D341Med (cell line): ENCODE results near the gene FARP2.
"Not testable (repeated sequence)": the region's sequence is repeated elsewhere in the genome, so short reads cannot be mapped to it uniquely, and the experiment has no call there.

ENCODE experiments used
- DNase-seq: peaks from one replicate; pipeline ENCODE4 v3.0.0; 2012; ENCODE audit warnings: low spot score

The FARP2 gene, protein sequence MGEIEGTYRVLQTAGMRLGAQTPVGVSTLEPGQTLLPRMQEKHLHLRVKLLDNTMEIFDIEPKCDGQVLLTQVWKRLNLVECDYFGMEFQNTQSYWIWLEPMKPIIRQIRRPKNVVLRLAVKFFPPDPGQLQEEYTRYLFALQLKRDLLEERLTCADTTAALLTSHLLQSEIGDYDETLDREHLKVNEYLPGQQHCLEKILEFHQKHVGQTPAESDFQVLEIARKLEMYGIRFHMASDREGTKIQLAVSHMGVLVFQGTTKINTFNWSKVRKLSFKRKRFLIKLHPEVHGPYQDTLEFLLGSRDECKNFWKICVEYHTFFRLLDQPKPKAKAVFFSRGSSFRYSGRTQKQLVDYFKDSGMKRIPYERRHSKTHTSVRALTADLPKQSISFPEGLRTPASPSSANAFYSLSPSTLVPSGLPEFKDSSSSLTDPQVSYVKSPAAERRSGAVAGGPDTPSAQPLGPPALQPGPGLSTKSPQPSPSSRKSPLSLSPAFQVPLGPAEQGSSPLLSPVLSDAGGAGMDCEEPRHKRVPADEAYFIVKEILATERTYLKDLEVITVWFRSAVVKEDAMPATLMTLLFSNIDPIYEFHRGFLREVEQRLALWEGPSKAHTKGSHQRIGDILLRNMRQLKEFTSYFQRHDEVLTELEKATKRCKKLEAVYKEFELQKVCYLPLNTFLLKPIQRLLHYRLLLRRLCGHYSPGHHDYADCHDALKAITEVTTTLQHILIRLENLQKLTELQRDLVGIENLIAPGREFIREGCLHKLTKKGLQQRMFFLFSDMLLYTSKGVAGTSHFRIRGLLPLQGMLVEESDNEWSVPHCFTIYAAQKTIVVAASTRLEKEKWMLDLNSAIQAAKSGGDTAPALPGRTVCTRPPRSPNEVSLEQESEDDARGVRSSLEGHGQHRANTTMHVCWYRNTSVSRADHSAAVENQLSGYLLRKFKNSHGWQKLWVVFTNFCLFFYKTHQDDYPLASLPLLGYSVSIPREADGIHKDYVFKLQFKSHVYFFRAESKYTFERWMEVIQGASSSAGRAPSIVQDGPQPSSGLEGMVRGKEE

DNA sequence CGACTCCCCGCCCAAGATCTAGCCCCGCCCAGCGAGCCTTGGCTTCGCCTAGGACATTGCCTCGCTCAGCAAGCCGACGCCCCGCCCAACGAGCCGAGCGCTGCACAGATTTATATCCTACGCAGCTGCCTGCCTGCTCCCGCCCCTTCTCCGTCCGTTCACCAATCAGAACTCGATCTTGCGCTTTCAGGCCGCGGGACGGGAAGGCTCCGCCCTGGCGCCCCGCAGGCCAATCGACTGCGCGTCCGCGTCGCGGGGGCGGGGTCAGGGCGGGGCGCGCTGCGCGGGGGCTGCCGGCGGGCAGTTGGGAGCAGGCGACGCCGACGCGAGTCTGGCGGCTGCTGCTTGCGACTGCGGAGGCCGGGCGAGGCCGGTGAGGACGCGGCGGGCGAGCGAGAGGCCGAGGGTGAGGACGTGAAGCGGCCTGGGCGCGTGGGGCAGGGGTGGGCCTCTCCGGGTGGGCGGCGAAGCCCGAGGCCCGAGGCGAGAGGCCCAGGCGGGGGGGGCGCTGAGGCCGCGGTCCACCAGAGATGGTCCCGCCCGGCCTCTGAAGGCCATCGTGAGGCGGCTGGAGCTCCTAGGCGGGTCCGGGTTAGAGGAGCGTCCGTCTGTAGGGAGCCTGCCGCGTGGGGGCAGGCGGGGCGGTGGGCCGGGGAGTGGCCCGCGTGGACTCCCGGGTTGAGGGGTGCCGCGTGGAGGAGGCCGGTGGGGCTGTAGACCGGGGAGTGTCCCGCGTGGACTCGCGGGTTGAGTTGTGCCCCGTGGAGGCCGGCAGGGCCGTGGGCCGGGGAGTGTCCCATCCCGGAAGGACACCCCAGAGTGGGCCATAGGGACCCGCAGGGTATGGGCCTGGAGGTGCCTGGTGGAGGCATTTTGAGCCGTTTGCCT is at the start of gene FARP2:
TSS of gene FARP2 (plus strand) at position 303 of the 888 bp plus-strand sequence. CDS start 16,823 bp downstream, outside the sequence.
- DNase-seq, result peak; percentile 95

DNA sequence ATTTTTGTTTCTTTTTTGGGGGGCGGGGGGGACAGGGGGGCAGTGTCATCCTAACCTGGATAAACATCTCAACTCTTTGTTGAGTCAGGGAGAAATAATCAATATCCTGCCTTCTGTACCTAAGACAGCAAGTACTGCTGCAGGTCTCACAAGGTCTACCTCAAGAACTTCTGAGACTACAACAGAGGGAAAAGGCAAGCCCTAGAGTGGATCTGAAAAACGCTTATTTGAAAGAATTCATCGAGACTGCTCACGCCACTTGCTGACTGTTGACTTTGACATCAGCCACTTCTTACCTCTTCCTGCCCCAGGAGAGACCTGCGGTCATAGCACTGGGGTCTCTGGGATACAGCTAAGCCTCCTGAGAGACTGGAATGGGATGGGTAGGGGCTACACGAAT is 49.0 kb upstream of the FARP2 start:
- DNase-seq, result no peak

DNA sequence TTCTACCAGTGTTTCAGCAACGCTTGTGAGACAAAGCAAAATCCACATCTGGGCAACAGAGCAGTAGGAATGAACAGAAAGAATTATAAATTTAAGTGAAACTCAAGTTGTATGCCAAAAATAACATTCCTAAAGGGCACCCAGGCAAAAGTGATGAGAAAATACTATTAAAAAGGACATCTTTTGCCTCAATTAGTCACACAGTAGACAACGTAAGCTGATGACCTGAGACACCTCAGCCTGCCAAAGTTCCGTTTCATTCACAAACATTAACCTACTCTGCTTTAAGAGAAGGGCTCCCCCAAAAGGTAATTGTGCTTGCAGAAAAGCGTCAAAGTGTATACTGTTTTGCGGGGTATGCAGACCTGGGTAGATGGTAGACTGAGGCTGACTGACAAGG is 47.8 kb upstream of the FARP2 start:
- DNase-seq, result no peak

DNA sequence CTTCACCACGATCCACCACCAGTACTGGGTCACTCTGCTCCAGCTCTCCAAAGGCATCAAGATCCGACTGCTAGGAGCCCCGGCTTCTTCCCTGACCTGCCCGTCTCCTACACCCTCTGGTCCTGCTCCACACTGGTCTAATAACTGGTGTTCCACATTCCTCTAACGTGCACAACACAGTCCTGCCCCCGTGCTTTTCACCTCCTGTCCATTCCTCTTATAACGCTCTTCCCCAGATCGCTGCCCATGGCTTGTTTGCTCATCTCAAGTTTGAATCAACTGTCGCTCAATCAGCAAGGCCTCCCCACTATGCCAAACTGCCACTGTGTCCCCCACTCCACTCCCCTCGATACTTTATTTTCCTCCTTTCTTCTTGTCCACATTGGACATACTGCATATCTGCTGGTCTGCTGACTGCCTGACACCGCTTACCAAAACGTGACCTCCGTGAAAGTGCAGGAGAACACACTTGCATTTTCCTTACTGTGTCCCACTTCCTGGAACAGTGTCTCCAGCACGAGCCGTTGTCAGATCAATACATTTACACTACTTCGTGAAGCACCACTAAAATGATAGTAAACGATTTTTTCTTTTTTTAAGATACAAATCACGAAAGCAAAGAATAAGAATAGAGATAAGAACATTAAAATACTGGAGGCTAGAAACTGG is 47.1 kb upstream of the FARP2 start:
- DNase-seq, result no peak

DNA sequence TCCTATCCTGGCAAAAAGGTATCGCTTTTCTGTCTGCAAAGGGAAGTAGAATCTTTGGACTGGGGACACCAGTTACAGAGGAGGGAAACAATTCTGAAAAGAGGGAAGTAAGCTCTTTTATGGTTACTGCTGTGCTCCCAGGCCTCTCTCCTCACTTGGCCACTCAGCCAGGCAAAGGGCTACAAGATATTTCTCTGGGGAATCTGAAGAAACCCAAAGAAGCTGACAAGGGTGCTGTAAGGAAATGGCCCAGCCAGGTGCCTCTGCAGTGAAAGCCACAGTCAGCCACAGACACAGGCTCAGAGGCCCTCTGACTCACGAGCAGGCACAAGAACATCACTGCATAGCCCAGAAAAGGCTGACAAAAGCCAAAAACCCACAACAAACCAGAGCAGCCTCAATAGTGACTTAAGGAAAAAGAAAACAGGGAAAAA is 46.4 kb upstream of the FARP2 start:
- no peak for DNase-seq

DNA sequence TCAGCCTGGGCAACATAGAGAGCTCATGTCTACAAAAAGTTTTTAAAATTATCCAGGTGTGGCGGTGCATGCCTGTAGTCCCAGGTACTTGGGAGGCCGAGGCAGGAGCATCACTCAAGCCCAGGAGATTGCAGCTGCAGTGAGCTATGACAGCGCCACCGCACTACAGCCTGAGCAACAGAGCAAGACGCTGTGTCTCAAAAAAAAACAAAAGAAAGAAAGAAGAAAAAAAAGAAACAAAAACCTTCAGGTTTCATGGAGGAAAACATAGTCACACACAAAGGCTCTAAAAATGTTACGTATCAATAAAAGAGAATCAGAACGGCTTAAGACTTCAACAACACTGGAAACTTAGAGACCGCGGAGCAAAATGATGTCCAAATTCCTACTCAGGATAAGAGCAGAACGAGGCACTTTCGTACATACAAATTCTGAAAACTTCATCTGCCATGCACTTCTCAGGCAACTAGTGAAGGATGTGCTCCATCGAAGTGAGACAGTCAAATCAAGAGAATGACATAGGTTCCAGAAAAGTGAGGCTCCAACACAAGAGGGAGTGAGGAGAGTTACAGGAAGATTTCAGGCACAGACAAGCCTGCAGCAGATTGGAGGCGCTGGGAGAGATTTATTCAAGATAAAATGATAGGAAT is 45.0 kb upstream of the FARP2 start:
- no peak for DNase-seq

DNA sequence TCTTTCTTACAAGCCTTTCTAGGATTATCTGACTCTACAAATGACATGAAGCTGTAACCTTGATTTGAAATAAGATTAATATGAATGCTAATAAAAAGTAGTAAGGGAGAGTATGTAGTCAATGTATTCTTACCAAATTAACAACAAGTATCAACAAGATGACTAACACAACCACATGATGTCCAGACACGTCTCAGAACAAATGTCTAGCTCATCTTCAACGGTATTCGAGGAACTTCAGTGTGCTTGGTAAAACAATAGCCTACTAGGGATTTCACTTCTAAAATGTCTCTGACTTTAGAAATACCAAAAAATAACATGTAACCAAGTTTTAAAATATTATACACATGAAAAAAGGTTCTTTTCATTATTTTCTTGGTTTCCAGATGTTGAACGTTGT is 44.0 kb upstream of the FARP2 start:
- no peak for DNase-seq

DNA sequence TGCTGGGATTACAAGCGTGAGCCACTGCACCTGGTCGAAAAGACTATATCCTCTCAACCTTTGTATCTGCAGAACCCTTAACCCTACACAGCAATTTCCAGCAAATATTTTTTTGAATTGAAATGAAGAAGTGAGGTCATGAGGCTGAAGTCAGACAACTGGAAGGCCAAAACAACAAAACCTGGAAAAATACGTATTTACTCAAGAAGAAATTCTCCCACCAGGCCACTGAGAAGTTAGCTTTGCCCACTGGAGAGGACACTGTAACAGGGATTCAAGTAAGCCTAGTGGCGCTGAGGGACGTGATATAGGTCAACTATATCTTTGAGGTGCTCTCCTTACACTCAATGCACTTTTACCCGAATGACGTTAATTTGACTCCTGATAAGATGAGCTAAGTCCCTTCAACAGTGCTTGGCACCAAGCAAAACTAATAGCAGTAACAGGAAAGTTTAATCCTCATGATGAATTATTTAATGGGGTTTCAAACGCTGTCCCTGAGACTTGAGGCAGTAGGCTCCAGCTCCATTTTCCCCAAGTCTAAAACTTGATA is 42.5 kb upstream of the FARP2 start:
- DNase-seq, result no peak

DNA sequence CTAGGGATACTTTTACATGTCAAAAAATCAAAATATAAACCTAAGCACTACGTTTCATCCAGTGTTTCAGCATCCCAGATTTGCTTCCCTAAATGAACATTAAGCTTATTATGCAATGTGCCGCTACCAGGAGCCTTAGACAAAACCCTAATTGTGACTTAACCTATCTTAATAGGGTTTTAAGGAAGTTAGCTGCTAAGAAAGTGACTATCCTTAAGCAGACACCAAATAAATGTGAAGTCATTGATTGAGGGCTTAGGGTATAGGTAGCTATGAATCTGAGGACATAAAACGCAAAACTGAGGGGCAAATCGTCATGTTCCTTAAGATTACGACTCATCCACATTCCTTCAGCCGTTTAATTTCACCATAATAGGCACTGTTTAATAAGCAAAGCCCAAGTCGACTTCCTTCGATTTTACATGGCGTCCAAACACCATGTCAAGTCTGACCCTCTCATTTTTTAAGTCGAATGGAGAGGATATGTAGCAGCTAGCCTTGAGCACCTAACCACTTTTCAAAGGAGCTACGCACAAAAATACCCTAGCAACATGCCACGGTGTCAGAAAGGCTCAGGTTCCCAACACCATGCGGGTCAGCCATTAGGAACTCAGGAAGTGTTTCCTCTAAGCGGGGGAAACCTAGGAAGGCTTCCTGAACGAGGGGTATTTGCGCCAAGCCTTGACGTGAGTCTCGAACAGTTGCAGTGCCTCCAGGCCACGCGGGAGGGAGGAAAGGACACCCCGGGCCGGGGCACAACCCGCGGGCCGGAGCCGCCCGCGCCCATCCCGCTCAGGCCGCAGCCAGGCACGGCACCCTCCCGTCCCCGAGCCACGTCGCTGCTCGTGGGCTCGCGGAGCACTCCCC is 41.6 kb upstream of the FARP2 start:
- DNase-seq, result no peak

DNA sequence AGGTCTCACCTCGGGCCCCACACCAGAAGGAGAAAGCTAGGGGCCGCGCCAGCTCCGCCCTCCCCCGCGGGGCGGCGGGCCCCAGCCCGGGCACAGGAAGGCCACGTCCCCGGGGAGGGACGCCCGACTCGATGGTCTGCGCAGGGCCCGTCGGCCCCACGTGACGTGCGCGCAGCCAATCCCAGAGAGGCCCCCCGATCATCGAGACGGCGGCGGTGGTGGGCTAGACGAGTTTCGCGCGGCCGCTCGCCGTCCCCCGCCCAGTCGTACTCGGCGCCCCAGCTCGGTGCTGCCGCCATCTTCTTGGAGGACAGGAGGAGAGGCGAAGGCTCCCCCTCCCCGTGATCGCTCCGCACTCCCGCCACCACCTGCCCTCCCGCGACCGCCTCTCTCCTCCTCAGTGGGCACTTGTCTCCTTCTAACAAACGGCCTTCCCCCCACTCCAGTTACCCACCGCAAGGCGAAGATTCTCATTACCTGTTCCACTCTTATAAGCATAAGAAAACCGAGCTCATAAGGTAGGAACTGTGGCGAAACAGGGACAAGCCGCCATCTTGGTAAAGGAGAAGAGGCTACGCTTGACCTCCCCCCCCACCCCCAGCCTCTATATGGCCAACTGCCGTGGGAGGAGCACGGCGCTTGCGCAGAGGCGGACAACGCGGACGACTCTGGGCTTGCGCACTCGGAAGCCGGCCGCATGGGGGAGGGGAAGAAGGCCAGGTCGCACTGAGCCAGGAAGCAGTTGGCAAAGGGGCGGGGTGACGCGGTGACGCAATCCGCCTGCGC is 40.8 kb upstream of the FARP2 start, which contains the start of gene HDLBP:
TSS of gene HDLBP (minus strand) at position 580 of the 786 bp plus-strand sequence. CDS start 48,803 bp downstream, outside the sequence.
- peak; percentile 98 for DNase-seq

DNA sequence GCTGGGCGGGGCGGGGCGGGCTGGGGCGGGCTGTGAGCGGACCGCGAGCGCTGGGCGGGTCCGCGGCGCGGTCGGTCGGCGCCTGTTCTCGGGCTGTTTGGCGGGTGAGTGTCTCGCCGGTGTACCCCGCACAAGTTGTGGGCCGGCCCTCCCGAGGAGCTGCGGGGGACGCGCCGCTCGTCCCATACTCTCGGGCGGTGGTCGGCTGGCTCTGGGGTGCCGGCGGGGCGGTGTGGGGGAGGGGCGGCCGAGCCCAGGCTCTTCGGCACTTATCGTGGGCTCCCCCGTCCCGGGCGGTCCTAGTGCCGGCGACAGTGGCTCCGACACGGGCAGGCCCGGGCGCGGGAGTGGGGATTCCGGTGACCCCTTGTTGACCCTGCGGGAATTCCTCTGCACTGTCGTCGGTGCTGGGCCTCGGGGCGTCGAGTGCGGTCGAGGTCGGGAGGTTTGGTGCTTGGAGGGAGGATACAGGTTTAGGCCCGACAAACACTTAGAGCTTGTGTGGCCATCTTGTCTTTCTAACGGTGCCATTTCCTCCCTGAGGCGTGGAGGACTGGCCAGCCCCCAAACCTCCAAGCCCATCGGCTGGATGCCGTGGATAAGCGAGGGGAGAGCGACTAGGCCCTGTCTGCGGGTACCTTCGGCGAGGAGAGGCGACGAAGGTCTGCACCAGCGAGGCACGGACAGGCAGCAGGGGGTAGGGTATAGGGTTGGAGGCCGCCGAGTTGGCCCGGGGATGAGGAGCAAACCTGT is 40.0 kb upstream of the FARP2 start, which contains the start of gene SEPTIN2:
TSS of gene SEPTIN2 (plus strand) at position 47 of the 753 bp plus-strand sequence. CDS start 8,308 bp downstream, outside the sequence.
- no peak for DNase-seq

DNA sequence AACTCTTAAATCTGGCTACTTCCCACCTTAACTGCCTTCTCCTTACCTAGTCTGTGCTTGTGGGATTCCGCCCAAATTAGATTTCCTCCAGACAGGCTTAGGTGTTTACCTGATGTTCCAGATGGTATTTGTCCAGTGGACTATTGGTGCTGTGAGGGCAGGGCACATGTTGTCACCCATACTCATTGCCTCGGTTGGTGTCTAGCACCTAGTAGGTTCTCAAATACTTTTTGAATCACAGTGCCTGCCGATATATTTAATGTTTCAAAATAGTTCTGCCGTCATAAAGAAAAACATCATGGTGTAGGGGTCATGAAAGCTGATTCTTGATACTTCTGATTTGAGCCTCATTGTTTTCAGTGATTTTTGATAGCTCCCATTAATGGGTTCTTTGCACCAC is 39.3 kb upstream of the FARP2 start:
- DNase-seq, result no peak

DNA sequence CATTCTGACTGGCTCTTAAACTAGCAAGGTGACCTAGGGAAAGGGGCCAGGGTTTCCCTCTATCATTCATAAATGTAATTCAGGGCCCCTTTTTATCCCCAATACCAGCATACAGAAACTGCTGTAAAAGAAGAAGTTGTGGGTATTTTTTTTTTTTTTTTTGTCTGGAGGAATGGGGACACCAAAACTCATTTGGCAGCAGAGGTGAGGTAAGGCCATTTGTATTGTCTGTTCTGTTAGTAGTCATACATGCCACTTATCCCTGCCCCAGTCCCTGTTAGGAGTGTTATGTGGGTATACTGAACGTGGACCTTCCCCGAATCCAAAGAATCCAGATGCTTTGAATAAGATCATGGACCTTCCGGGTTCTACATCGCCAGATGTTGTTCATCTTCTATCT is 38.7 kb upstream of the FARP2 start:
- no peak for DNase-seq

DNA sequence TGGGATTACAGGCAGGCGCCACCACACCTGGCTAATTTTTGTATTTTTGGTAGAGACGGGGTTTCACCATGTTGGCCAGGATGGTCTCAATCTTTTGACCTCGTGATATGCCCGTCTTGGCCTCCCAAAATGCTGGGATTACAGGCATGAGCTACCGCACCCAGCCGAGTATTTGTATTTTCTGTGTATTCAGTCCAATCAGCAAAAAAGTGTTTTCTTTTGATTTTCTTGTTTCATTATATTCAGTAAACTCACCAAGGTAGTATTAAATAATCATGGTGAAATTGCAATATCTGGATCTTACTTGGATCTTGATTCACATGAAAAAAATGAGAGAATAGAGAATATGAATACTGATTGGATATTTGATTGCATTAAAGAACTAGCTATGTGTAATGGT is 37.3 kb upstream of the FARP2 start:
- not testable (repeated sequence) for DNase-seq

DNA sequence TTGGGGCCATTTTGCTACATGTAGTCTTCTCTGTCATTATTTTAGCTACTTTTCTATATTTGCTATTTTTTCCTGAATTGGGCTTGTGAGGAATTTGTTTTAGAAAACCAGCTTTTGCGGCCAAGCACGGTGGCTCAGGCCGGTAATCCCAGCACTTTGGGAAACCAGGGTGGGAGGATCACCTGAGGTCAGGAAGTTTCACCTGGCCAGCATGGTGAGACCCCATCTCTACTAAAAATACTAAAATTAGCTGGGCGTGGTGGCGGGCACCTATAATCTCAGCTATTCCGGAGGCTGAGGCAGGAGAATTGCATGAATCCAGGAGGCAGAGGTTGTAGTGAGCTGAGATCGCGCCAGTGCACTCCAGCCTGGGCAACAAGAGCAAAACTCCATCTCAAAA is 35.7 kb upstream of the FARP2 start:
- no peak for DNase-seq

DNA sequence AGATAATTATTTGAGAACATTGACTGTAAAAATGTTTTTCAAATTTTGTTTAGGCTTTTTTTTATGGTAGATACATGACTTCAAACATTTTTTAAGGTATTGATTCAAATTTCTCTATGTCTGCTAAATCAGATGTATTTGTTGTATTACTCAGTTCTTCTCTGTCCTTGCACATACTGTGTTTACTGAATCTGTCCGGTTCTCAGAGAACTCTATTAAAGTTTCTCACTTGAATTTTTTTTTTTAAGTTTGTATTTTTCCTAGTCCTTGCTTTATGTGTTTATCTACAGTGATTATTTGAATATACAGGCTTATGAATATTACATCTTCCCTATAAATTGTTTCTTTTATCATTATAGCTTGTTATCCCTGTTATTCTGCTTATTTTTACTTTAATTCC is 35.1 kb upstream of the FARP2 start:
- no peak for DNase-seq

DNA sequence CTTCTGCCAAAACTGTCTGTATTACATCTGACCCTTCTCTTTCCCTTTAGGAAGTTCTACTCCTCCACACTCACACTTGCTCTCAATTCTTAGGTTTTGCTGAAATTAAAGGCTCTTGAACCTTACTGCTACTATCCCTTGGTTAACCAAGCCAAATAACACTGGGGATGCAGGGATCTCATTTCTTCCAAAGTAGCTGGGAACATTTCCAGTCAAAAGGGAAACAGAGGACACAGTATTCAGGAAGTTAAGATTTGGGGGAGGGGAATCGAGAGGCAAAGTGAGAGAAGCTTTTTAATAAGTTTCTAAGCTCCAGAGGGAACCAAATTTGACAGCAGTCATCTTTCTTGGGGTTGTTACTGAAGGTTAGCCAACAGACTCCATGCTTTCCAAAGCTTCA is 34.2 kb upstream of the FARP2 start:
- no peak for DNase-seq
